ENCODE data around the gene HOXD1. TPM values are rescaled to one million over a fixed set of nuclear protein-coding genes. Genes with fewer than 3 reads are reported as not detected.

Gene HOXD1
- total RNA-seq, 1 experiment from 2014 or later = not detected

DNA sequence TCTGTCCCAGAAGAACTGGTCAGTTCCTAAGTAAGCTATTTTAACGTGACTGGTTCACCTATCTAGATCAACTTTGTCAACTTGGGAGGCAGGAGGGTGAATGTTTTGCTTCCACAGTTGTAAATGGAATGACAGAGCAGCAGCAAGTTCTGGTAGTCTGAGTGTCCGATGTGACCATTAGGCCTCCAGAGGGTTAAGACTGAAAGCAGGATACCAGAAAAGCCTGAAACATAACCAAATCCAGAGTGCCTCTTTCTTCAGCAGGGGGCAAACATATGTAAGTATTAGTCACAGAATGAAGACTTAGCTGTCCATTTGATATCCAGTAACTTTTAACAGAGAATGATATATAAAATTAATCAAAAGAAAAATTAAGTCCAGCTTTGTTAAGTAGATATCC lies 22.2 kb upstream of the HOXD1 start:
- TF ChIP-seq, protein P1, sequence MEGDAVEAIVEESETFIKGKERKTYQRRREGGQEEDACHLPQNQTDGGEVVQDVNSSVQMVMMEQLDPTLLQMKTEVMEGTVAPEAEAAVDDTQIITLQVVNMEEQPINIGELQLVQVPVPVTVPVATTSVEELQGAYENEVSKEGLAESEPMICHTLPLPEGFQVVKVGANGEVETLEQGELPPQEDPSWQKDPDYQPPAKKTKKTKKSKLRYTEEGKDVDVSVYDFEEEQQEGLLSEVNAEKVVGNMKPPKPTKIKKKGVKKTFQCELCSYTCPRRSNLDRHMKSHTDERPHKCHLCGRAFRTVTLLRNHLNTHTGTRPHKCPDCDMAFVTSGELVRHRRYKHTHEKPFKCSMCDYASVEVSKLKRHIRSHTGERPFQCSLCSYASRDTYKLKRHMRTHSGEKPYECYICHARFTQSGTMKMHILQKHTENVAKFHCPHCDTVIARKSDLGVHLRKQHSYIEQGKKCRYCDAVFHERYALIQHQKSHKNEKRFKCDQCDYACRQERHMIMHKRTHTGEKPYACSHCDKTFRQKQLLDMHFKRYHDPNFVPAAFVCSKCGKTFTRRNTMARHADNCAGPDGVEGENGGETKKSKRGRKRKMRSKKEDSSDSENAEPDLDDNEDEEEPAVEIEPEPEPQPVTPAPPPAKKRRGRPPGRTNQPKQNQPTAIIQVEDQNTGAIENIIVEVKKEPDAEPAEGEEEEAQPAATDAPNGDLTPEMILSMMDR (IDR thresholded peaks at IDR 0.05; ENCODE audit: unreplicated experiment) = no peak
- no peak for DNase-seq (ENCODE audit: unreplicated experiment)
- no peaks in the 10 kb centered on the region for H3K27me3 Mint-ChIP-seq (ENCODE audit: insufficient read depth, unreplicated experiment)
- intact Hi-C loops (cut with micrococcal nuclease) = no loop called here
- no peak overlapping the region for H3K4me3 Mint-ChIP-seq (ENCODE audit: unreplicated experiment)
- H3K36me3 Mint-ChIP-seq (ENCODE audit: insufficient read depth, unreplicated experiment) = no peaks in the 10 kb centered on the region
- BruUV-seq (replicated peaks) = no TSS peak
- POLR2A ChIA-PET = interaction anchor here (0.6 to 0.9 kb wide), 2 partner anchors 8 to 23 kb away, joined by 3 read pairs; no protein-coding TSS in a partner anchor
- H3K4me1 Mint-ChIP-seq (ENCODE audit: insufficient read depth, unreplicated experiment) = no peaks in the 10 kb centered on the region
- CTCF ChIA-PET = interaction anchor here (0.9 kb wide), 1 partner anchor 25 kb away, joined by 3 read pairs; no protein-coding TSS in a partner anchor
- H3K27ac Mint-ChIP-seq (ENCODE audit: low read depth, unreplicated experiment) = no peak overlapping the region
- peaks cover 8% of the 10 kb centered on the region for H3K9me3 Mint-ChIP-seq (ENCODE audit: unreplicated experiment)

DNA sequence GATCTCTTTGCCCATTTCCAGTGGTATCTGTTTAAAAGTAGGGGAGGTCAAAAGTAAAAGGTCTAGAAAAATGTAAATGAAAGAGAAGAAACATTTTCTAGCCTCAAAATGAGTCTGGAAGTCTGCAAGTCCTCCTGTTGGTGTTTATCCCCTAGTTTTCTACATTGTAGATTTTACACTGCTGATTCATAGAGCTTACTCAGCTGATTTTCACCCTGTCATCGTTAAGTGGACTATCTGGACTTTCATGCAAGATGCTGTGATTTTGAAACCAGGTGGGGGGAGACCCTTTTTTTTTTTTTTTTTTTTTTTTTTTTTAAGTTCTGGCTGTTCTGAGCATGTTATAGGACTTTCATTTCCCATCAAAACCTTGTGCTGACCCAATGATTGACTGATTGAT lies 21.1 kb upstream of the HOXD1 start:
- ChIA-PET POLR2A (interaction anchor here (0.7 to 0.8 kb wide), 2 partner anchors 29 to 370 kb away, joined by 3 to 4 read pairs; no protein-coding TSS in a partner anchor), CTCF (interaction anchor here (0.6 to 1.2 kb wide), 4 partner anchors 17 to 534 kb away, joined by 3 read pairs; no protein-coding TSS in a partner anchor)
- Mint-ChIP-seq H3K9me3 (ENCODE audit: unreplicated experiment) (peaks cover 8% of the 10 kb centered on the region), H3K4me3 (ENCODE audit: unreplicated experiment) (no peak overlapping the region), H3K27me3 (ENCODE audit: insufficient read depth, unreplicated experiment) (no peaks in the 10 kb centered on the region), H3K36me3 (ENCODE audit: insufficient read depth, unreplicated experiment) (no peaks in the 10 kb centered on the region), H3K4me1 (ENCODE audit: insufficient read depth, unreplicated experiment) (no peaks in the 10 kb centered on the region), H3K27ac (ENCODE audit: low read depth, unreplicated experiment) (no peak overlapping the region)
- intact Hi-C loops (cut with micrococcal nuclease) = no loop called here
- TF ChIP-seq, protein P1 (IDR thresholded peaks at IDR 0.05; ENCODE audit: unreplicated experiment) = no peak
- BruUV-seq (replicated peaks) = no TSS peak
- DNase-seq (ENCODE audit: unreplicated experiment) = no peak

DNA sequence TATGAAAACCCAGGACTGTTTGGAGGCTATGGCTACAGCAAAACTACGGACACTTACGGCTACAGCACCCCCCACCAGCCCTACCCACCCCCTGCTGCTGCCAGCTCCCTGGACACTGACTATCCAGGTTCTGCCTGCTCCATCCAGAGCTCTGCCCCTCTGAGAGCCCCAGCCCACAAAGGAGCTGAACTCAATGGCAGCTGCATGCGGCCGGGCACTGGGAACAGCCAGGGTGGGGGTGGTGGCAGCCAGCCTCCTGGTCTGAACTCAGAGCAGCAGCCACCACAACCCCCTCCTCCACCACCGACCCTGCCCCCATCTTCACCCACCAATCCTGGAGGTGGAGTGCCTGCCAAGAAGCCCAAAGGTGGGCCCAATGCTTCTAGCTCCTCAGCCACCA lies 19.3 kb upstream of the HOXD1 start:
- no TSS peak for BruUV-seq (replicated peaks)
- H3K27ac Mint-ChIP-seq (ENCODE audit: low read depth, unreplicated experiment) = no peak overlapping the region
- no peaks in the 10 kb centered on the region for H3K27me3 Mint-ChIP-seq (ENCODE audit: insufficient read depth, unreplicated experiment)
- CTCF ChIA-PET = interaction anchor here (0.8 to 1.2 kb wide), 3 partner anchors 28 to 483 kb away, joined by 4 to 6 read pairs (median 6); no protein-coding TSS in a partner anchor
- POLR2A ChIA-PET = no interaction called here
- intact Hi-C loops (cut with micrococcal nuclease) = no loop called here
- TF ChIP-seq, protein P1 (IDR thresholded peaks at IDR 0.05; ENCODE audit: unreplicated experiment) = no peak
- peaks cover 3% of the 10 kb centered on the region for H3K9me3 Mint-ChIP-seq (ENCODE audit: unreplicated experiment)
- DNase-seq (ENCODE audit: unreplicated experiment) = no peak
- no peaks in the 10 kb centered on the region for H3K36me3 Mint-ChIP-seq (ENCODE audit: insufficient read depth, unreplicated experiment)
- no peak overlapping the region for H3K4me3 Mint-ChIP-seq (ENCODE audit: unreplicated experiment)
- H3K4me1 Mint-ChIP-seq (ENCODE audit: insufficient read depth, unreplicated experiment) = no peaks in the 10 kb centered on the region

DNA sequence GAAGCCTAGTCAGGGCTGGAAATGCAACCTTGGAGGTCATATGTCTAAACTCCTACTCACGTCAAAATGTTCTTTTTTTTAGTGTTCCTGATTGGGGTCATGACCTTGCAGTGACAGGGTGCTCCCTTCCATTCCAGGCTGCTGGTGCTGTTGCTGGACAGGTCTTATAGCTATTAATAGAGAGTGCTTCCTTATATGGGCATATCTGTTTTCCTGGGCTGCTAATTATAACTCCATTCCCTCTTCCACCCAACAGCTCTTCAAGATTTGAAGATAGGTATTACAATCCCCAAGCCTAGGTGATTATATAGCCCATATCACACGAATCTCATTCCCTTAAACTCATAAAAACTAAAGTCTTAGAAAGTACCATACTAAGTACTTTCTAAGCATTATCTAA lies 18.8 kb upstream of the HOXD1 start:
- no peak overlapping the region for H3K4me3 Mint-ChIP-seq (ENCODE audit: unreplicated experiment)
- H3K9me3 Mint-ChIP-seq (ENCODE audit: unreplicated experiment) = no peaks in the 10 kb centered on the region
- no peaks in the 10 kb centered on the region for H3K27me3 Mint-ChIP-seq (ENCODE audit: insufficient read depth, unreplicated experiment)
- intact Hi-C loops (cut with micrococcal nuclease) = no loop called here
- TF ChIP-seq, protein P1 (IDR thresholded peaks at IDR 0.05; ENCODE audit: unreplicated experiment) = no peak
- no peak for DNase-seq (ENCODE audit: unreplicated experiment)
- no peaks in the 10 kb centered on the region for H3K4me1 Mint-ChIP-seq (ENCODE audit: insufficient read depth, unreplicated experiment)
- BruUV-seq (replicated peaks) = no TSS peak
- H3K36me3 Mint-ChIP-seq (ENCODE audit: insufficient read depth, unreplicated experiment) = no peaks in the 10 kb centered on the region
- CTCF ChIA-PET = interaction anchor here (0.9 to 1.2 kb wide), 2 partner anchors 29 to 482 kb away, joined by 6 read pairs; no protein-coding TSS in a partner anchor
- POLR2A ChIA-PET = no interaction called here
- no peak overlapping the region for H3K27ac Mint-ChIP-seq (ENCODE audit: low read depth, unreplicated experiment)

Measured in MCF 10A (cell line).